Activated T-helper 1 cell treated with anti-CD3 and anti-CD28 coated beads, Interleukin-12 subunit alpha, Interleukin-12 subunit beta, Interleukin-2, Interleukin-4 antibody, amounts not matched to agents 30 ng/mL and 10 ng/mL and 1 ng/mL, durations not matched to agents 14 hours and 24 hours and 36 hours (primary cell): ENCODE data around the gene SBF1. TPM values are rescaled to one million over a fixed set of nuclear protein-coding genes. Genes with fewer than 3 reads are reported as not detected.

Experiments used
- DNase-seq: peaks from one replicate; pipeline ENCODE4 v3.0.0; 2021; ENCODE audit warnings: low spot score
- H3K27ac Mint-ChIP-seq: one replicate; pipeline ENCODE4 v1.8.0; 2021; ENCODE audit warnings: mild to moderate bottlenecking, mixed read lengths
- H3K27me3 Mint-ChIP-seq: one replicate; pipeline ENCODE4 v1.8.0; 2022; ENCODE audit warnings: mild to moderate bottlenecking, moderate library complexity, mixed read lengths; ENCODE audit not compliant: insufficient read depth
- H3K36me3 Mint-ChIP-seq: one replicate; pipeline ENCODE4 v1.8.0; 2021; ENCODE audit warnings: low read depth, mixed read lengths
- H3K4me1 Mint-ChIP-seq: one replicate; pipeline ENCODE4 v1.8.0; 2021; ENCODE audit warnings: low read depth, mixed read lengths
- H3K4me3 Mint-ChIP-seq: one replicate; pipeline ENCODE4 v1.8.0; 2021; ENCODE audit warnings: mild to moderate bottlenecking, moderate library complexity, mixed read lengths
- H3K9me3 Mint-ChIP-seq: one replicate; pipeline ENCODE4 v1.8.0; 2021; ENCODE audit warnings: mixed read lengths
- intact Hi-C: fragments of 100-400 bp; cut with micrococcal nuclease; formaldehyde crosslinking; loops from one replicate; pipeline ENCODE4 v1.15.1; 2024
- total RNA-seq: library from RNA; stranded (reverse); gene quantifications from 2 replicates; pipeline ENCODE4 v1.2.3, GENCODE V29; 2022

Gene SBF1
- total RNA-seq, 1 donor from 2014 or later, result 116 TPM

DNA sequence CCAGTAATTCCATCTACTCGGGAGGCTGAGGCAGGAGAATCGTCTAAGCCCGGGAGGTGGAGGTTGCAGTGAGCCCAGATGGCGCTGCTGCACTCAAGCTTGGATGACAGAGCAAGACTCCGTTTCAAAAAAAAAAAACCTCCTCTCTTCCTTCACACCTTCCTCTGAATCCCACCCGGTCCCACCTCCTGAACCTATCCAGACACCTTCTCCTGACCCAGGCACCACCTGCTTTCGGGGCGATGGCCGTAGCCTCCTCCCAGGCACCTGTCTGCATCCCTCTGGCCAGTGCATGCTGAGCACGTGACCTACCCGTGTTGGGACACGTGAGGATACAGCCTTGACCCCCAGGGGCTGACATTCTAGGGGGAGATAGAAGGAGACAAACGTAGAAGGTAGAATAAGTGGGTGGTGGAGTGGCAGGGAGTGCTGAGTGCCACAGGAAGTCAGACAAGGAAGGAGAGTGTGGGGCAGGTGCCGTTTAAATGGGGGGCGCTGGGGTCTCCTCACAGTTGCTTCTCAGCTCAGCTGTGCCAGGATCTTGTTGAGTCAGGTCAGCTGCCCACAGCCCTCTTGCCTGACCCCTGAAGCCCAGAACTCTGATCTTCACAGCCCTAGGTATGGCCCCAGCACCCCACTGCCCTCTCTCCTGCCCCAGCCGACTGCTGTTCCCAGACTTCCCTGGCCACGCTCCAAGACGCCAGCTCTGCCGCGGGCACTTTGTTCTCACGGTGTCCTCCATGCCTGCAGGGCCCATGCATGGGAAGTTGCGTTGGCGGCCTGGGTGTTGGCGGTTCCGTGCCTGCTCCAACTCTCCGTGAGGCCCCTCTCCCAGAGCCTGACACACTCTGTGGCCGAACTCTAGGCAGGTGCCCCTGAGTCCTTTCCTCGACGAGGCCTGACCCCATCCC lies 10.6 kb upstream of the SBF1 start:
- H3K27ac Mint-ChIP-seq, result no peak overlapping the region
- H3K9me3 Mint-ChIP-seq, result no peaks in the 10 kb centered on the region
- no peak for DNase-seq
- no peaks in the 10 kb centered on the region for H3K36me3 Mint-ChIP-seq
- H3K4me1 Mint-ChIP-seq, result no peaks in the 10 kb centered on the region
- no peak overlapping the region for H3K4me3 Mint-ChIP-seq
- intact Hi-C loops, result no loop called here
- peaks cover 4% of the 10 kb centered on the region for H3K27me3 Mint-ChIP-seq

DNA sequence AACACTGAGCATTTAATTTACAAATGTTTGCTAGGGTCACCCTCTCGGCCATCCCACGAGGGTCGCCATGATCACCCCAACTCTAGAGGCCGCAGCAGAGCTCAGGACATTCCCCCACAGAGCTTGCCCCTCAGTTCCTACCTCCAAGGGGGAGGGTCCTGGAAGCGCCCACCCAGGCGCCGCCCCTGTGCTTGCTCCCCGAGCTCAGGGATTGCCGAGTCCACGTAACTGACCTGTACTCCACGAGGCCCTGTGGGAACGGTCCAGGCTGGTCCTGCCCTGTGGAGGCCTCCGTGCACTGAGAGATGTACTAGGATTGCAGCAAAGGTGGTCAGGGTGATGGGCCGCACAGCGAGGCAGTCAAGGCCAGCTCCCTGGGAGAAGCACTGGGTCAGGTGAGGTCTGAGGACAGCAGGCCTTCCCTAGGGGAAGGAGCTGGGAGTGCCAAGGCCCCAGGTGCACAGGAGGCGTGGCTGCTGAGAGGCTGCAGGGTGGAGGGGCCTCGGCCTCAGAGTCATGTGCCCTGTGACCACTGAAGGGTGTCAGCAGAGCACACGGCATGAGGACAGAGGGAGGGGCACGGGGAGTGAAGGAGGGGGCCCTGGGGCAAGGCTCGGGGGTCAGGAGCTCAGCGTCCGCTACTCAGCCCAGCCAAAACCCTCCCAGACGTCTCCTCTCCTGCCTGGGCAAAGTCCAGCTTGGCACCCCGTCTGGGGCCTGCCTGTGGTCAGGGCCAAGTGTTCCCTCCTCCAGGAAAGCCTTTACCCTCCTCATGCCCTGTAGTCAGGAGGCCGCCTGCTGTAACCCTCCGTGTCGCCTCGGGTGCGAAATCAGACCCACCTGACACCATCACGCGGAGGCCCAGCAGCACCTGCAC lies 9.4 kb upstream of the SBF1 start:
- intact Hi-C loops, result no loop called here
- peaks cover 4% of the 10 kb centered on the region for H3K4me1 Mint-ChIP-seq
- H3K27ac Mint-ChIP-seq, result no peak overlapping the region
- peaks cover 14% of the 10 kb centered on the region for H3K27me3 Mint-ChIP-seq
- H3K4me3 Mint-ChIP-seq, result peak overlapping the region; percentile 53
- no peak for DNase-seq
- no peaks in the 10 kb centered on the region for H3K36me3 Mint-ChIP-seq
- no peaks in the 10 kb centered on the region for H3K9me3 Mint-ChIP-seq

DNA sequence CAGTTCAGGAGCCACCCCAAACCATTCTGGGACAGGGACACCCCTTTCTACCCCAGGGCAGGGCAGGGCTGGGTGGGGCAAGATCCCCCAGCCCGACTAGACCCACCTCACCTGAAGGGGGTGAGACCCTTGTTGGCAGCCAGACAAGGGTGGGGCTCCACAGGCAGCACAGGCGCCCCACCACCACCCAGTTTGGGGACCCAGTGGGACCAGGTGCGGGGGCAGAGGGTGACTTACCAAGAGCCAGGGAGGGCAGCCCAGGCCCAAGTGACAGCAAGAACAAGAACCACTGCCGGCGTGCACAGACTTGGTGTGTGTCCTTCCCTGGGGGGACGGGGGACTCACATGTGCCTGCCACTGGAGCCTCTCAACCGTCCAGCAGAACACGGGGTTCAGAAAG lies 8.7 kb upstream of the SBF1 start:
- H3K4me1 Mint-ChIP-seq, result peaks cover 4% of the 10 kb centered on the region
- H3K9me3 Mint-ChIP-seq, result no peaks in the 10 kb centered on the region
- H3K27me3 Mint-ChIP-seq, result peaks cover 16% of the 10 kb centered on the region
- DNase-seq, result no peak
- intact Hi-C loops, result no loop called here
- peak overlapping the region; percentile 53 for H3K4me3 Mint-ChIP-seq
- no peak overlapping the region for H3K27ac Mint-ChIP-seq
- H3K36me3 Mint-ChIP-seq, result no peaks in the 10 kb centered on the region

DNA sequence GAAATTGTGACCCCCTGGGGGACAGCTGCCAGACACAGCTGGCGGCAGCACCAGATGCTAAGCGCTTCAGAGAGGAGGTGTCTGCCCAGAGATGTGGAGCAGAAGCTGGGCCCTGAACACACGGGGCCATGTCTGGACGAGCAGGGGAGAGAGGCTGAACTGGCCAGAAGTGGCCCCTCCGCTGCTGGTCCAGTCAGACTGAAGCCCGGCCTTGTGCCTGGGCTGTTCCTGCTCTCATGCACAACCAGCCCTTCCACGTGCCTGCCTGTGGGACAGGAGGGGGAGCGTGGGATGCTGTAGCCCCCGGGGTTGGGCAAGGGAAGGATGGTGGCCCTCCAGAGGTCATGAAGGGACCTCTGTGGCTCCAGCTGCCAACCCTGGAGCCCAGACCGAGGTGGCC lies 8.3 kb upstream of the SBF1 start:
- peak overlapping the region; percentile 53 for H3K4me3 Mint-ChIP-seq
- peaks cover 18% of the 10 kb centered on the region for H3K27me3 Mint-ChIP-seq
- peaks cover 4% of the 10 kb centered on the region for H3K4me1 Mint-ChIP-seq
- intact Hi-C loops, result no loop called here
- no peak for DNase-seq
- no peaks in the 10 kb centered on the region for H3K36me3 Mint-ChIP-seq
- no peak overlapping the region for H3K27ac Mint-ChIP-seq
- H3K9me3 Mint-ChIP-seq, result no peaks in the 10 kb centered on the region

DNA sequence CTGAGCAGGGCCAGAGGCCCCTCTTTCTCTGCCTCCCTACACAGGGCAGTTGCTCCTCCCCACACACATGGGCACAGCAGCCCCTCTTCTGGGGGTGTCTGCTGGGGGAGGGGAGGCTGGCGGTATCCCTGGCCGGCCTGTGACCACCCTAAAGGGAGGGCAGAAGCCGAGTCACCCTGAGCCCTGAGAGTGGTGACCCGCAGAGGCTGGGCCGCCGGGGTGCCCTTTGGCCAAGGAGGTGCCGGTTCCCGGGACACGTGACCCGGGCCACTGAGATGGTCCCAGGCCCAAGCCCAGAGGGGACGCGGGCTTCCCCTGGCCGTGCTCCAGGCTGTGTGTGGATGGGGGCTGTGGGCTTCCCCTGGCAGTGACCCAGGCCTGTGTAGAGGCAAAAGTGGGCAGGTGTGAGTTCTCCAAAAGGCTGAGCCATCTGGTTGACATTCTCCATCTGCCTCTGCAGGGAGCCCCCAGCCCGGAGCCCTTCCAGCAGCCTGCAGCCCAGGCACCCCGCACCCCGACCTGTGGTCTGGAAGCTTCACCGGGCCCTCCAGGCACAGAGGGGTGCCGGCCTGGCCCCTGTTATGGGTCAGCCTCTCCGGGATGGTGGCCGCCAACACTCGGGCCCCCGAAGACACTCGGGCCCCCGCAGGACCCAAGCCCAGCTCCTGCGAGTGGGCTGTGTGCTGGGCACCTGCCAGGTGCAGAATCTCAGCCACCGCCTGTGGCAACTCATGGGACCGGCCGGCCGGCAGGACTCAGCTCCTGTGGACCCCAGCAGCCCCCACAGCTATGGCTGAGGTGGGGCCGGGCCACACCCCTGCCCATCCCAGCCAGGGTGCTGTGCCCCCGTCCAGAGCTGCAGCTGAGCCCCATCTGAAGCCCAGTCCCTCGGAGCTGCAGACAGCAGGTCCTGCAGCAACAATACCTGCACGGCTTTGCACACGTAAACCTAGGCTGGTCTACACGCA lies 7.6 kb upstream of the SBF1 start:
- DNase-seq, result no peak
- Mint-ChIP-seq H3K36me3 (no peaks in the 10 kb centered on the region), H3K4me3 (peak overlapping the region; percentile 83), H3K4me1 (peaks cover 4% of the 10 kb centered on the region), H3K27me3 (peaks cover 18% of the 10 kb centered on the region), H3K27ac (no peak overlapping the region), H3K9me3 (no peaks in the 10 kb centered on the region)
- intact Hi-C loops, result no loop called here

DNA sequence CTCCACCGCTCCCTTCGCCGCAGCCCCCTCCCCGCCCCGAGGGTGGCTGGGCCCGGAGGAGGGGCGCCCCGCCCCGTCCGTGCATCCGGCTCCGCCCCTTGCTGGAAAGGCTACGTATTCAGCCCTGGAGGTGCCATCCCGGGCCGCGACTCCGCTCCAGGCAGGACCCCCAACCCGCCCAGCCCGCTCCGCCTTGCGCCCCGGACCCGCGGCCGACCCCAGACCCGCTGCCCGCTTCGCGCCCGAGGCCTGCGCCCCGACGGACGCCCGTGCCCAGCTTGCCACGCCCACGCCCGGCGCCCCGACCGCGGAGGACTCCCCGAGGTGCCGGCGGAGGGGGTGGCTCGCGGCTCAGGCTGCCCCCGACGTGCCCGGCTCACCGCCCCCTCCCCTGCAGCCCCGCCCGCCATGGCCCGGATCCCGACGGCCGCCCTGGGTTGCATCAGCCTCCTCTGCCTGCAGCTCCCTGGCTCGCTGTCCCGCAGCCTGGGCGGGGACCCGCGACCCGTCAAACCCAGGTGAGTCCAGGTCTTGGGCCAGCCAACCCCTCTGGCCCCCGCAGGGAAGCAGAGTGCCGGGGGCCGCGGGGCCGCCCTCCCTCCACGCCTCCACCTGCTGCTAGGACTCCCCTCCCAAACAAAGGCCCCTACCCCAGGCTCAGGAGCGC lies 6.7 kb upstream of the SBF1 start, which contains the start of gene ADM2:
Gene ADM2, plus strand, starts transcription at position 104 of the 667 bp plus-strand sequence. Its CDS starts 305 bp downstream, at position 409.
- no peaks in the 10 kb centered on the region for H3K9me3 Mint-ChIP-seq
- DNase-seq, result peak; percentile 73
- peaks cover 21% of the 10 kb centered on the region for H3K27me3 Mint-ChIP-seq
- intact Hi-C loops, result loop anchor here (1.0 kb wide), 1 partner anchor 26 kb away; the partner anchor contains the start of gene LMF2
- no peak within 1 kb of the TSS for H3K27ac Mint-ChIP-seq
- H3K36me3 Mint-ChIP-seq, result no peaks in the 10 kb centered on the region
- peaks cover 4% of the 10 kb centered on the region for H3K4me1 Mint-ChIP-seq
- H3K4me3 Mint-ChIP-seq, result peak within 1 kb of the TSS; percentile 83

DNA sequence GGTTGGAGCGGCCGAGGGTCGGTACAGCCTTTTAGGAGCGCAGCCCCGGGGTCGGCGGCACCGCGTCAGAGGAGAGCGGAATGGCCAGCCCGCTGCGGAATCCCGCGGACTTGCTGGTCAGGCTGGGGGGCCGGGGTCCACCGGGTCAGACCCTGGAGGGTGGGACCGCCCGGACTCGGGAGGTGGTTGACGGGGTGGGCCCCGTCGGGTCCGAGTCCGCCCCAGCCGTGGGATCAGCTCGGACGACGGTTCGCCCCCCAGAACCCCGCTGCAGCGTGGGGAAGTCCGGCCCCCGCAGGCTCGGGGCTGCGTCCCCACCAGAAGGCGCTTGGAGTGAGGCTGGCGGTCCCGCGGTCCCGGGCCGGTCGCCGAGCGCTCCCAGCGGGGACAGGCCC lies 6.2 kb upstream of the SBF1 start:
- Mint-ChIP-seq H3K4me3 (peak overlapping the region; percentile 72), H3K4me1 (peaks cover 4% of the 10 kb centered on the region), H3K27ac (no peak overlapping the region), H3K27me3 (peaks cover 21% of the 10 kb centered on the region), H3K9me3 (no peaks in the 10 kb centered on the region), H3K36me3 (no peaks in the 10 kb centered on the region)
- DNase-seq, result no peak
- intact Hi-C loops, result loop anchor here (1.0 kb wide), 1 partner anchor 26 kb away; the partner anchor contains the start of gene LMF2

DNA sequence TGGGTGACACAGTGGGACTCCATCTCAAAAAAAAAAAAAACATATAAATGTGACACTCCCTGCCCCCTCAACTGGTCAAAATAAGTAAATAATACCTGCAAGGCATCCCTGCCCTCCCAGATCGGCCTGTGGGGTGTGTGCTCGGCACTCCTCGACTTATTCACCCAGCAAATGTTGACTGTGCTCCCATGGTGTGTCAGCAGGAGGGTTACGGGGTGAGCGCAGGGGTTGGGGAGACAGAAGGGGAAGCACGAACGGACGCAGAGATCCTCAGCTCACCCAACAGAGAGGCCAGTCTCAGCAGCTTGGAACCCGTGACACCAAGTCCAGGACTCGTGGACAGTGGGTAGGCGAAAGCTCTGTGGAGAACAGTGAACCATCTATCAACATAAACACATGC lies 4.9 kb upstream of the SBF1 start:
- no peak for DNase-seq
- Mint-ChIP-seq H3K27me3 (peaks cover 21% of the 10 kb centered on the region), H3K4me3 (peak overlapping the region; percentile 72), H3K36me3 (no peaks in the 10 kb centered on the region), H3K4me1 (peaks cover 4% of the 10 kb centered on the region), H3K9me3 (no peaks in the 10 kb centered on the region), H3K27ac (no peak overlapping the region)
- intact Hi-C loops, result loop anchor here (10.0 kb wide), 1 partner anchor 235 kb away; the partner anchor contains the start of gene TUBGCP6

DNA sequence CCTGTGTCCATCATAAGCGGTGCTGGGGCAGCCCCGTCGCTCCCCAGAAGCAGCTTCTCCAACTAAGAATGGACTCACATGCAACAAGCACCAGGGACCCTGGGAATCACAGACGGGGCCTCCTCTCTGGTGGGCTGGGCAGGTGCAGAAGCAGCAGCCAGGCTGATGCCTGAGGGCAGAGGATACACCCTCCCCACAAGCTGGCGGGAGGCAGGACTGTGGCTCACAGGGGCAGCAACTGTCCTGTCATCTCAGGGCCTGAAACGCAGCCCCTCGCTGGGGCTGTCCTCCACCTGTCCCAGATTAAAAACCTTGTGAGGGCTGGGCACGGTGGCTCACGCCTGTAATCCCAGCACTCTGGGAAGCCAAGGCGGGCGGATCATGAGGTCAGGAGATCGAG lies 3.1 kb upstream of the SBF1 start:
- Mint-ChIP-seq H3K36me3 (no peaks in the 10 kb centered on the region), H3K4me3 (no peak overlapping the region), H3K27ac (no peak overlapping the region), H3K27me3 (peaks cover 21% of the 10 kb centered on the region), H3K9me3 (no peaks in the 10 kb centered on the region), H3K4me1 (peaks cover 17% of the 10 kb centered on the region)
- intact Hi-C loops, result loop anchor here (10.0 kb wide), 1 partner anchor 233 kb away; the partner anchor contains the start of gene TUBGCP6
- DNase-seq, result no peak

DNA sequence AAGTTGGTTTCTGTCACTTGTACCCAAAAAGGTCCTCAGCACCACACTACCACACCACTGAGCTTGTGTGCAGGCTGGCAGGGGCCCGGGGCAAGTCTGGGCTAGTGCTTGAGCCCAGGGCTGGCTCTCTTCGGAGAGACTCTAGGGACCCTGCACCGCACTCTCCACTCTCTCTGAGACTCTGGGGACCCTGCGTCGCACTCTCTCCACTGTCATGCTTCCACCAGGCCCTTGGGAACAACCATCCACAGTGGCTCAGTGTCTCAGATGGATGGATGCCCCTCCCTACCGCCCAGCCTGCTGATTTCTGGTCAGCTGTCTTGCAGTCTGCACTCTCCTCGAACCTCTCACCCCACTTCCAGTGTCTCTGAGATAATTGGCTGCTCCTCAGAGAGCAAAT lies 2.0 kb upstream of the SBF1 start:
- Mint-ChIP-seq H3K4me1 (peaks cover 27% of the 10 kb centered on the region), H3K36me3 (no peaks in the 10 kb centered on the region), H3K27me3 (peaks cover 21% of the 10 kb centered on the region), H3K4me3 (peak overlapping the region; percentile 57), H3K27ac (peak overlapping the region; percentile 63), H3K9me3 (no peaks in the 10 kb centered on the region)
- DNase-seq, result no peak
- intact Hi-C loops, result loop anchor here (10.0 kb wide), 1 partner anchor 232 kb away; the partner anchor contains the start of gene TUBGCP6

DNA sequence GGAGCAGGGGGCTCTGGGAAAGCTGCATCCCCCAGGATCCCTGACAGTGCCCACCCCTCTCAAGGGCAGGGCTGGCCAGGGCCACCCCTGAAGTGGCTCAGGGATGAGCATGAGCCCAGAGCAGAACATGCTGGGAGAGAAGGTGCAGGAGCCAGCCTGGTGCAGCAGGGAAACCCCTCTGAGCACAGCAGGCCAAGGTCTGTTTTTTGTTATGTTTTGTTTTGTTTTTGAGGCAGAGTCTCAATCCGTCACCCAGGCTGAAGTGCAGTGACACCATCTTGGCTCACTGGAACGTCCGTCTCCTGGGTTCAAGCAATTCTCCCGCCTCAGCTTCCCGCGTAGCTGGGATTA lies 792 bp upstream of the SBF1 start:
- no peak overlapping the region for H3K27ac Mint-ChIP-seq

More for the DNA sequence above, 792 bp upstream of the SBF1 start:
- H3K27me3 Mint-ChIP-seq, result peaks cover 19% of the 10 kb centered on the region
- no peaks in the 10 kb centered on the region for H3K9me3 Mint-ChIP-seq
- DNase-seq, result no peak
- H3K4me1 Mint-ChIP-seq, result peaks cover 36% of the 10 kb centered on the region
- intact Hi-C loops, result loop anchor here (1.0 to 10.0 kb wide), 6 partner anchors 32 to 231 kb away; partner anchors contain the start of genes CHKB, LMF2, PPP6R2 and SCO2
- no peaks in the 10 kb centered on the region for H3K36me3 Mint-ChIP-seq
- H3K4me3 Mint-ChIP-seq, result peak overlapping the region; percentile 57
